Kidney glomerular epithelial cell (primary cell): ENCODE data around the gene ATP1A2.

ENCODE experiments used
- DNase-seq: peaks from one replicate; lab custom pipeline; 2025; lab: John Stamatoyannopoulos, UW

The ATP1A2 gene

DNA sequence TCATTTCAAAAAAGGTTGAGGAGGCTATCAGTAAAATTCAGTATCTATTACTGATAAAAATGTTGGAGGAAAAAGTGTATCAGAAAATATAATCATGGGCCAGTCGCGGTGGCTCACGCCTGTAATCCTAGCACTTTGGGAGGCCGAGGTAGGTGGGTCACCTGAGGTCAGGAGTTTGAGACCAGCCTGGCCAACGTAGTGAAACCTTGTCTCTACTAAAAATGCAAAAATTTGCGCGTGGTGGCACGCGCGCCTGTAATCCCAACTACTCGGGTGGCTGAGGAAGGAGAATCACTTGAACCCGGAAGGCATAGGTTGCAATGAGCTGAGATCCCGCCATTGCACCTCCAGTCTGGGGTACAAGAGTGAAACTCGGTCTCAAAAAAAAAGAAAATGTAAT lies 30.5 kb downstream of the ATP1A2 start:
- DNase-seq, result no peak

DNA sequence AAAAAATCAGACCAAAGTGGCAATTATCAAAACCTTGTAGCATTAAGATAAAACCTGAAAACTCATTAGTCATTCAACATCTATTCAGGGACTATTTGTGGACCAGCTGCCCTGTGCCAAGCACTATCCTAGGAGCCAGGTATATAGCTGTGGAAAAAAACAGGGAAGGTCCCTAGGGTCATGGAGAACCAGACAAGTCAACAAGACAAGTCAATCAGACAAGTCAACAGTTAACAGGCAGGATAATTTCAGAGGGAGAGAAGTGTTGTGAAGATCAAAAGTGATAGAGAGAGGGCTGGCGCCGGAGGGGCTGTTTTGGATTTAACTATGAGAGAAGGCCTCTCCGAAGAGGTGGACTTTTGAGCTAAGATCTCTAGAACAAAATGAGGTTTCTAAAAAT lies 32.6 kb downstream of the ATP1A2 start:
- no peak for DNase-seq

DNA sequence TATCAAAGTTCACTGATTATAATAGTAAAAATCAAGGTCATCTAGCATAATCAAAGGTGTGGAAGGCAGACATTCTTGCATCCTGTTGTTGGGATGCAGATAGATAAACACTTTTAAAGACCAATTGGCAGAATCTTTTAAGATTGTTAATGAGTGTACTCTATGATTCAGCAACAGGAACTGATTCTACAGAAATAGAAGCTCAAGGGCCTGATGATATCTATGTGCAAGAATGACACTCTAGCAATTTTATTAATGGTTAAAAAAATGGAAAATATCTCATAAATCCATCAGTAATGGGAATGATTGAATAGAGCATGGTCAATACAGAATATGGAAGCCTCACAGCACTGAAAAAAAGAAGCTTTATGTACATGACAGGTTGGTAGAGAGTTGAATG lies 33.7 kb downstream of the ATP1A2 start:
- no peak for DNase-seq

DNA sequence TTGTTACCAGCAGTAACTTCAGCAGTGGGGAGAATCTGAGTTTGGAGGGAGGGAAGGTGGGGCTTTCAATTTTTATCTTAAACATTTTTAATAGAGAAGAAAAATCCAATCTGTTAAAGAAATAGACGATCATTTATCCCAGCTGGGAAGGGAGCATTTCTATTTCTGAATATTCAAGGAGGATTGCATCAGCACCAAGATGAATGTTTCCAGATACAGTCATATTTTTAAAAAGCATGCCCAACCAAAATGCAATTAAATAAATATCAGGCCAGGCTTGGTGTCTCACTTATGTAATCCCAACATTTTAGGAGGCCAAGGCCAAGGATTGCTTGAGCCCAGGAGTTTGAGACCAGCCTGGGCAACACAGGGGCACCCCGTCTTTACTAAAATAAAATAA lies 34.2 kb downstream of the ATP1A2 start:
- no peak for DNase-seq

DNA sequence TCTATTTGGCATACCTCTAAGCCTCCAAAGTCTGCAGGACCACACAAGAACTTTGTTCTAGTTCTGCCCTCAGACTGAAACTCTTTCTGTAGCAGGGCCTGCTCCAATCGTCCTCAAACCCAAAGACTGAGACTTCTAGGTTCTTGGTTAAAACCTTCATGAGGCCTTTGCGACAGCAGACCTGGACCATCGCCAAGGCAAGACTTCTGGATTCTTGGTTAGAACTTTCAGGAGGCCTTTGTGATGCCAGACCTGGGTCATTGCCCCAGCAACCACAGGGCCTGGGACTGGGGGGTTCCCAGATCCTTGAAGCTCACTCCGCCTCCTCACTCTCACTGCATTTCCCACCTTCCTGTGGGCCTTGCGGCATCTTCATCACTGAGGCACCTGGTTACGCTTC lies 35.7 kb downstream of the ATP1A2 start, which contains the start of gene ATP1A4:
ATP1A4 (plus strand) TSS at position 301 of the 400 bp plus-strand sequence. CDS start 438 bp downstream, outside the sequence.
- no peak for DNase-seq

DNA sequence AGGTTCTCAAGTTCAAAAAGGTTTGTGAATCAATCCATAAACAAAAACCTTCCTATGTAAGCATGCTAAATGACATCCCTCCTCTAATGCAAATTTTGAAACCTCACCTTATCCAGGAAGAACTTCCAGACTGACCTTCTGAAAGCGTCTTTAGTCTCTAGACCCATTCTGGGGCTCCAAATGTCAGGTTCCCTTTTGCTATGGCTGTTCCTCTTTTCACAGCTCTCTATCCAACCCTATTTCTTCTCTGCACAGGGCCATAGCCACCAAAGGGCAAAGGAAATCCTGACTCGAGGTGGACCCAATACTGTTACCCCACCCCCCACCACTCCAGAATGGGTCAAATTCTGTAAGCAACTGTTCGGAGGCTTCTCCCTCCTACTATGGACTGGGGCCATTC lies 39.2 kb downstream of the ATP1A2 start:
- no peak for DNase-seq

DNA sequence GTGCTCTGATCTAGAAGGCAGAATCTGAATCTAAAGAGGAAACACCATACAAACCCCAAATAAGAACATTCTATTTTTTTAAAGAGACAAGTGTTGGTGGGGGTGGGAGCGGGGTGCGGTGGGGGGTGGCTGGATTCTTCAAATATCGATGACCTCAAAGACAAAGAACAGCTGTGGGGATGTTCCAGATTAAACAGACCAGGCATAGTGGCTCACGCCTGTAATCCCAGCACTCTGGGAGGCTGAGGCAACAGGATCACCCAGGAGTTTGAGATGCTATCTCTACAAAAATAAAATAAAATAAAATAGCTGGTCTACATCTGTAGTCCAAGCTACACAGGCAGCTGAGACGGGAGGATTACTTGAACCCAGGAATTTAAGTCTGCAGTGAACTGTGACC lies 40.8 kb downstream of the ATP1A2 start:
- no peak for DNase-seq

DNA sequence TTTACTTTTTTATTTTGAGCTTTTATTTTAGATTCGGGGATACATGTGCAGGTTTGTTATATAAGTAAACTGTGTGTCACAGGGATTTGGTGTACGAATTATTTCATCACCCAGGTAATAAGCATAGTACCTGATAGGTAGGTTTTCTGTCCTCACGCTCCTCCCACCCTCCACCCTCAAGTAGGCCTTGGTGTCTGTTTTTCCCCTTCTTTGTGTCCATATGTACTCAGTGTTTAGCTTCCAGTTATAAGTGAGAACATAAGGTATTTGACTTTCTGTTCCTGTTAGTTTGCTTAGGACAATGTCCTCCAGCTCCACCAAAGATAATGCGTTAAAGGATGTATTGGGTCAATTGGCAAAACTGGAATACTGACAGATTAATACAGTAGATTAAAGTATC lies 41.6 kb downstream of the ATP1A2 start:
- DNase-seq, result no peak

DNA sequence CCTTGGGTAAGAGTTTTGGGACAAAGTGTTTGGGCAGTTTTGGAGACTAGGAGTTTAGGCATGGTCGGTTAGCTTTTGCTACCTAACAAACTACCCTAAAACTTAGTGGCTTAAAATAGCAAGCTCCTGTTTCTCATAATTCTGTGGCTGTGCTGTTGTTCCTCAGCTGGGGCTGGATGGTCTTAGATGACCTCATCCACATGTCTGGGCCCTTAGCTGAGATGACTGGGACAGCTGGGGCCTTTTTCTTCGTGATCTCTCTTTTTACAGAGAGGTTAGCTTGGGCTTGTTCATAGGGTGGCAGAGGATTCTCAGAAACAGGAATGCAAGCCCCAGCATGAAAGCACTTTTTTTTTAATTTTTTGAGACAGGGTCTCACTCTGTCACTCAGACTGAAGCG lies 42.5 kb downstream of the ATP1A2 start:
- DNase-seq, result no peak

DNA sequence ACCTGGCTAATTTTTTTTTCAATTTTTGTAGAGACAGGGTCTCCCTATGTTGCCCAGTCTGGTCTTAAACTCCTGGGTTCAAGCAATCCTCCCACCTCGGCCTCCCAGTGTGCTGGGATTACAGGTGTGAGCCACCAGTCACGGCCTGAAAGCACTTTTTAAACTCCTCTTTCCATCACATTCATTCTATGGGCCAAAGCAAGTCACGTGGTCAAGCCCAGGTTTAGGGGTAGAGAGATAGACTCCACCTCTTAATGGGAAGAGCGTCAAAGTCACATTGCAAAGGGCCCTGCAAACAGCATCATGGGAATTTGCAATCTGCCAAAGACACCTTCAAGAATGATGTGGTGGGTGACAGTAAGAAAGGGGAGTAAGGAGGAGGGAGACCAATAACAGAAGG lies 43.0 kb downstream of the ATP1A2 start:
- DNase-seq, result no peak

DNA sequence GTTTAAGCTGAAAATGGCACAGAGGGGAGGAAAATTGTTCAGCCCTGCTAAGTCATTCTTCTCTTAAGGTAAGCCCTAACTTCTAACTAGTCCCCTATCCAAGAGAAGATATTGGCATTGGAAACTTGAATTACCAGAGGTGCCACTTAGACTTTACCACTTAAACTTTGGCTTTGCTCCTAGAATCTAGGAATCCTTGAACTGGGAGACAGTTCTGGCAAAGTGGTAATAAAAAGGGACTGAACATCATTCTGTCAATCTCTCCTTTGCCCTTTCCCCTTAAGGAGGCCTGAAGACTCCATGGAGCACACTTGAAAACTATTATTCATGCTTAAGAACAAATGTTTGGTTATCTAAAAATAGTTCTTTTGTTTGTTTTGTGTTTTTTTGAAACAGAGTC lies 44.3 kb downstream of the ATP1A2 start:
- no peak for DNase-seq

DNA sequence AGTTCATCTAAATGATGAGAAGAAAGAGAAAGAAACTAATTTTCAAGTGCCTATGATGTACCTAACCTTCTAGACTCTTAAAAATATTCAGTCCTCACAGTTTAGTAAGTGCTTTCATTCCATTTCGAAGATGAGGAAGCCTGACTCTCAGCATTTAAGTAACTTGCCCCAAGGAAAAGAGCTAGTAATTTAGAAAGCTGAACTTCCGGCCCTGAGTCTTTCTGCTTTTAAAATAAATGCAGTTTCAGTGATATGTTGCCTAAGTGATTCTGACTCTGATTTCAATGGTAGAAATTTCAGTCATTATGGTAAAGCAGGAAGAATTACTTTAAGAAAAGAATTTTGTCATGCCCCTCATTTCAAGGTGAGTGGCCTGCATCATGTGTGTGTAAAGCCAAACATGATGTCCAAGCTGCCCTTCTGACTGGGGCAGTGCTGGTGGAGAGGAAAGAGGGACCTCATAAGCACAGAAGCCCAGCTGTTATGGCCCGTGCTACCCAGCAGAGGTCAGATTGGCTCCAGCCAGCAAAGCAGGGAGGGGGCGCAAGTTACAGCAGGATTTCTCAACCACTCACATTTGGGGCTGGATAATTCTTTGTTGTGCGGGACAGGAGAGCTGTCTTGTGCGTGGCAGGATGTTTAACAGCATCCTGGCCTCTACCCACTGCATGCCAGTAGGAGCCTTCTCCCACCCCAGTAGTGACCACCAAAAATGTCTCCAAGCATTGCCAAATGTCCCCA lies 46.6 kb downstream of the ATP1A2 start:
- DNase-seq, result no peak

DNA sequence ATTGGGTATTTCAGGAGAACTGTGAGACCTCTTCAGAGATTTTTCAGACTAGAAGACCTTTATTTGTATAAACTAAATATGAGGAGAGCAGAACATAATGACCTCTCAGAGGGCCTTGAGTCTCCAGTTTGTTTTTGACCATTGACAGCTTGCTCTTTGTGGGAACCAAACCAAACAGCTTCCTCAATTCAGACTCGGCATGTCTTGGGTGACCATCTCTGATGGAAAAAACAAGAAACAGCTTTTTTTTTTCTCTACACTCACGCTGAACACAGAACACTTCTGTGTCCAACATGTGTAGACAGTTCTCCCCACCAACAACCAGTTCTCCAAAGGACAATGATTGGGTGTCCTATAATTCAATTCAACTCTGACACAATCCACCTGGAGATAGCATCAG lies 47.4 kb downstream of the ATP1A2 start:
- no peak for DNase-seq

DNA sequence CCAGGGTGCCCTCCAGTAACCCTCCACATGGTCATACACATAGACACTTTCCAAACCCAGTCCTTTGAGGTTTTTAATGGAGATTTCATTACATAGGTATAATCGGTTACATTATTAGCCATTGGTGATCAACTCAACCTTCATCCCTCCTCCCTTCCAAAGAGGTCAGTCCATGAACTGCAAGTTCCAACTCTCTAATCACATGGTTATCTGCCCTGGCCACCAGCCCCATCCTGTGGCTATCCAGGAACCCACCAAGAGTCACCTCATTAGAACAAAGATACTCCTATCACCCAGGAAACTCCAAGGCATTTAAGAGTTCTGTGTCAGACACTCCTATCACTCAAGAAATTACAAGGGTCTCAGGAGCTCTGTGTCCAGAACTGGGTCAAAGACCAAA lies 48.1 kb downstream of the ATP1A2 start:
- DNase-seq, result no peak

DNA sequence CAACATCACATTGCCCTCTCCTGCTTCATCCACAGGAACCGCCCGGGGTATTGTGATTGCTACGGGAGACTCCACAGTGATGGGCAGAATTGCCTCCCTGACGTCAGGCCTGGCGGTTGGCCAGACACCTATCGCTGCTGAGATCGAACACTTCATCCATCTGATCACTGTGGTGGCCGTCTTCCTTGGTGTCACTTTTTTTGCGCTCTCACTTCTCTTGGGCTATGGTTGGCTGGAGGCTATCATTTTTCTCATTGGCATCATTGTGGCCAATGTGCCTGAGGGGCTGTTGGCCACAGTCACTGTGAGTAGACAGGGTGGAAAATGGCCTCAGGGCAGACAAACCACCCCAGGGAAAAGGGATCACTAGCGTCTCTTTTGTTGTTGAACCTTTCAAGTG lies 48.6 kb downstream of the ATP1A2 start:
- DNase-seq, result no peak

DNA sequence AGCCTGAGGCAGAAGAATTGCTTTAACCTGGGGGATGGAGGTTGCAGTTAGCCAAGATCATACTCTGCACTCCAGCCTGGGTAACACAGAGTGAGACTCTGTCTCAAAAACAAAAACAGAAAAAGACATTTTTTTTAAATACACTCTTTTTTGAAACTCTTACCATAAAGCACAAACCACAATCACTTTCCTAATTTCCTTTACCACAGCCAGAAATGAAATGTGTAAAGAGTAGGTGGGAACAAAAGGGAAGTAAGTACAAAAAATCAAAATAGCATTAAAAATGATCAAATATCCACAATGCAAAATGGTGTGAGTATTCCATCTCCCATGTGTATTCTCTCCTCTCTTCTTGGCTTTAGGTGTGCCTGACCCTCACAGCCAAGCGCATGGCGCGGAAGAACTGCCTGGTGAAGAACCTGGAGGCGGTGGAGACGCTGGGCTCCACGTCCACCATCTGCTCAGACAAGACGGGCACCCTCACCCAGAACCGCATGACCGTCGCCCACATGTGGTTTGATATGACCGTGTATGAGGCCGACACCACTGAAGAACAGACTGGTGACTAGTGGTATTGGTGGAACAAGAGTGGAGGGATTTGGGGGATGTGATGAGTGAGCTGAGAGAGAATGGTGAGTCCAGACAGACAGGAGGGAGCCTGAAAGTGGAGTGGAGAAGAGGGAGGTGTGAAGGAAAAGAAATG lies 50.8 kb downstream of the ATP1A2 start:
- no peak for DNase-seq

DNA sequence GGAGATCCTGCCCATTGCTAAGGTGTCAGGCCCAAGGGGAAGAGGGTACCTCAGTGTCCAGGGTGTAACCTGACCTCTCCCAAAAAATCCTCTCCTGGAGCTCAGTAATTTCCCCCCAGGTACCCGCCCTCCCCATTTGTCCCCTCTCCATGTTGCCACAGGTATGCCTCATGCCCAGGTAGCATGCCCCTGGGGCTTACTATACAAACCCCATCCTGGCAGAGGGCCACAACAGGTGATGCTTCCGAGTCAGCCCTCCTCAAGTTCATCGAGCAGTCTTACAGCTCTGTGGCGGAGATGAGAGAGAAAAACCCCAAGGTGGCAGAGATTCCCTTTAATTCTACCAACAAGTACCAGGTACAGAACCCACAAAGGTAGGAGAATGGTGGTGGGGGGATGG lies 51.5 kb downstream of the ATP1A2 start:
- DNase-seq, result no peak

DNA sequence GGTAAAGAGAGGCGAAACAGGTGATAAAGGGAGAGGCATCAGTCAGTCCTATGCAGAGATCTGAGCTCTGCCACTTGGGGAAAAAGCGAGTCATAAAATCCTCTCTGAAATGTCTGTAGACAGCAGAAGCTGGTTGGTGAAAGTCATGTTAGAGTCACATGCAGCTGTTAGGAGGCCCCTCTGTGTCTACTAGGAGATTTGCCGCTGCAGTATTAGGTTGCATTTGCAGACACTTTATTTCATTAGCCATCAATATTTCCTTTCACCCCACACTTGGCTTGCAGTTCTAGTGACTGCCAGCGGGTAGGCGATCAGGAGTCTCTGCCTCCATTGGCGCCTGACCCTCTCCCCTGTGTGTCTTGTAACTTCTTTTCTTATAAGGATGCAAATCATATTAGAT lies 52.0 kb downstream of the ATP1A2 start:
- DNase-seq, result no peak

DNA sequence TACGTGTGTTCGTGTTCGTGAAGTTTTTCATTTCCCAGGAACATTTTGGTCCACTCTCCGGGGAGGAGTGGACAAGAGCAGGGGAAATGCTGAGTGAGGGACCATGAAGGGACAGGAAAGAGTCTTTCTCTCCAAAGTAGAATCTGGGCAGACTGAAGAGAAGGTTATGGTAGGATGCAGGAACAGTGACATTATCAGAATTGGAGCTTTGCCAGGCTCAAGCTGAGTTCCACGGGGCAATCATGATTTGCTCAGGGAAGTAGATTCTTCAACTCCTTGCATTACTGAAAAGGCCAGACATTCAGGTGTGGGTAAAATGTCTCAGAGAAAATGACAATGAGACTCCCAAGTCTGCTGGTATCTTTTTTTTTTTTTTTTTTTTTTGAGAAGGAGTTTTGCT lies 52.5 kb downstream of the ATP1A2 start:
- DNase-seq, result no peak

DNA sequence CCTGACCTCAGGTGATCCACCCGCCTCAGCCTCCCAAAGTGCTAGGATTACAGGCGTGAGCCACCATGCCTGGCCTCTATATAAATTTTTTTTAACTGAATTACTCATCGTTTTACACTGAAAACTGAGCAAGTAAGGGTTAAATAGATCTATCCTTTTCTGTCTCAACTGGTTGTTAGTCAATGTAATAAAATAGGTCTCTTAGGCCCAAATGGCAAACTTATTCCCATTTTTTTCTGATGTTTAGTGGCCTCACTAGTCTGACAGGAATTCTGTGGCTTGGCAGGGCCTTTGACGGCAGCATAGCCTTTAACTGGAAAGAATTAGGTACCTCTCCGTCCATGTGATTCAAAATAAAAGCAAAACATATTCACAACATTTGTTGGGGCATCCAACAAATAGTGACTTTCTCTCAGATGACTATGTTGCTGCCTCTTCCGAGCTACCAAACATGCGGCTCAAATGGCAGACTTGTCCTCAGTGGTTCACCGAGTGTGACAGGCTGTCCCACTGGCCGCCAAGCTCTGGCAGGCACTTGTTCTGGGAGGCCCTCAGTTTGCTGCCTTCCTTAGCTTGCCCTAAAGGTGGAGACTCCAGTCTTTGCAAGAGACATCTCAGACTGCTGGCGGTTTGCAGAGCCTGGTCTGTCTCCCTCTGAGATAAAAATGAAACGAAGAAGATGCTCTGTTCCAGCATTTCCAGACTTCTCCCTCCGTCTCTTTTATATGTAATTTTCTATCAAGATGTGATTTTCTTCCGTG lies 53.2 kb downstream of the ATP1A2 start:
- DNase-seq, result no peak

DNA sequence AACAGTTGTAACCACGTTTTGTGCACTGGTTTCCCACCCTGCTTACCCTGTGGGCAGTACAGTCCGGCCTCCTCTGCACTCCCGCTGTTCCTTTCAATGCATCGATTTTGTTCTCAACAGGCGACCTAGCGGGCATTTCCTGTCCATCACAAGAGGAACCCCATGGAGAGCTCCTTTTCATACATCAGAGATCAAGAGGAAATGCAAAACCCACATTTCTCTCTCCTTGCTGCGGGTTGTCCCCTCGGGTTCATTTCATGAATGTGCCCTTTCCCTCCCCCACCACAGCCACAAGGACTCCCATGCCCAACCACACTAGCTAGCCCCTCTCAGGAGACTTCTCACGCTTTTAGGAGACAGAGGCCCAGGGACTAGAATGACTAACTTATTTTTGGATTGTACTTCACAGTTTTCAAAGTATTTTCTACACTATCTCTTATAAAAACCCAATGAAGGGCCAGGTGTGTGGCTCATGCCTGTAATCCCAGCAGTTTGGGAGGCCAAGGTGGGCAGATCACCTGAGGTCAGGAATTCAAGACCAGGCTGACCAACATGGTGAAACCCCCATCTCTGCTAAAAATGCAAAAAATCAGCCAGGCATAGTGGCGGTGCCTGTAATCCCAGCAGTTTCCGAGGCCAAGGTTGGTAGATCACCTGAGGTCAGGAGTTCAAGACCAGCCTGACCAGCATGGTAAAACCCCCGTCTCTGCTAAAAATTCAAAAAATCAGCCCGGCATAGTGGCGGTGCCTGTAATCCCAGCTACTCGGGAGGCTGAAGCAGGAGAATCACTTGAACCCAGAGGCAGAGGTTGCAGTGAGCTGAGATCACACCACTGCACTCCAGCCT lies 54.2 kb downstream of the ATP1A2 start:
- no peak for DNase-seq

DNA sequence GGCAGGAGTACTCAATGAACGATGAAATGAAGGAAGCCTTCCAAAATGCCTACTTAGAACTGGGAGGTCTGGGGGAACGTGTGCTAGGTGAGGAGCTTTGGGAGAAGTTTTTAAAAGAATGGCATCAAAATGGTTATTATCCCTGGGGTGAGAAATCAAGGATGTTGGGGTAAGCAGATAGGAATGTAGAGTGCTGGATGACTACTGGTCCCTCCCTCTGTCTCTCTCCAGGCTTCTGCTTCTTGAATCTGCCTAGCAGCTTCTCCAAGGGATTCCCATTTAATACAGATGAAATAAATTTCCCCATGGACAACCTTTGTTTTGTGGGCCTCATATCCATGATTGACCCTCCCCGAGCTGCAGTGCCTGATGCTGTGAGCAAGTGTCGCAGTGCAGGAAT lies 55.8 kb downstream of the ATP1A2 start:
- DNase-seq, result peak; percentile 16
